MM.1S (cell line): ENCODE results near the gene PACS2.

Experiments
- CTCF ChIP-seq: fragments of 300-600 bp; sonication (generic); IDR thresholded peaks from 2 replicates; pipeline ENCODE4 v1.5.1; 2016; ENCODE audit warnings: antibody characterized with exemption, low read length, mixed read lengths
- EZH2 ChIP-seq: fragments of 300-600 bp; sonication (generic); optimal IDR thresholded peaks from 2 replicates; pipeline ENCODE3; 2017; ENCODE audit warnings: low read depth, mild to moderate bottlenecking, antibody characterized with exemption, low read length, mixed read lengths
- EZH2phosphoT487 ChIP-seq: fragments of 300-600 bp; sonication (generic); IDR thresholded peaks from 2 replicates; pipeline ENCODE4 v1.6.1; 2018; ENCODE audit warnings: antibody characterized with exemption, low read length

DNA sequence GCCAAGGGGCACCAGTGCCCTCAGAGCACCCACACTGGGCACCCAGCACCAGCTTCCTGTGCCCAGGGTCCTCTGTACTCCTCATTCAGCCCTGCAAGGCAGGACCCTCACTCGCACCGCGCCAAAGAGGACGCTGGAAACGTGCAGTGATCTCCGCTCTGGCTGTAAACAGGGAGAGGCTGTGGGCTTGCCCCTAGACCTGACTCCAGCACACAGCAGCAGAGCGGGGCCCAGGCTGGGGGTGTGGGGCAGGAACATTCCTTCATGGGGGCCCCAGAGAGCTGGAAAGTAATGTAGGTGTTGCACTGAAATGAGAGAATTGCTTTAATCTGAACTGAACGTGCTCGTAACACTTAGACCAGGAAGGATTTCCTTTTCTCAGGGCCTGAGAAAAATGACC lies 8.8 kb upstream of the PACS2 start:
- TF ChIP-seq CTCF (no peak), EZH2 (no peak), EZH2phosphoT487 (no peak)
